Measurements from ENCODE around the gene C21orf91.

- TF ChIP-seq CTCF (IDR thresholded peaks at IDR 0.05) (no peak), POLR2A (IDR thresholded peaks at IDR 0.05) (no peak), POLR2AphosphoS5 (IDR thresholded peaks at IDR 0.05) (no peak), EP300 (IDR thresholded peaks at IDR 0.05) (no peak)
Measured at GRCh38 chr21:17746920-17747319, 72.2 kb downstream of the C21orf91 start.
